ENCODE measurements around the gene SDF2L1.
"Not testable (repeated sequence)": the region's sequence is repeated elsewhere in the genome, so short reads cannot be mapped to it uniquely, and the experiment has no call there.

- not testable (repeated sequence) for TF ChIP-seq CTCF, POLR2AphosphoS5, POLR2A (IDR thresholded peaks at IDR 0.05)
These were observed 4.7 kb upstream of the SDF2L1 start for GRCh38 chr22:21637450-21637849.
